Prostate gland (tissue), 2 donors: ENCODE measurements around the gene NFIX. TPM values are rescaled to one million over a fixed set of nuclear protein-coding genes. Genes with fewer than 3 reads are reported as not detected.

ENCODE experiments used
- DNase-seq: peaks from one replicate; pipeline ENCODE4 v3.0.0-alpha.2; 2019; ENCODE audit warnings: low spot score
- H3K27ac ChIP-seq, 2 donors: fragments of 200-600 bp; sonication (generic); 2 replicates each; pipeline ENCODE4 v1.5.1; 2017 to 2019
- H3K27me3 ChIP-seq: fragments of 200-600 bp; sonication (generic); replicated peaks from 2 replicates; pipeline ENCODE4 v1.5.1; 2019; ENCODE audit not compliant: insufficient read depth
- H3K36me3 ChIP-seq, 2 donors: fragments of 200-600 bp; sonication (generic); 1 replicate in 1 of 2; 2 replicates in 1 of 2; pipeline versions ENCODE4 v1.5.1 to v1.8.1; 2017 to 2019
- H3K4me1 ChIP-seq: fragments of 200-600 bp; sonication (generic); replicated peaks from 2 replicates; pipeline ENCODE4 v1.5.1; 2019
- H3K4me3 ChIP-seq, 2 donors: fragments of 200-600 bp; sonication (generic); 2 replicates each; pipeline ENCODE4 v1.5.1; 2017 to 2019
- H3K9me3 ChIP-seq: fragments of 200-600 bp; sonication (generic); 2 replicates; pipeline ENCODE4 v1.5.1; 2017
- POLR2A ChIP-seq: fragments of 450-650 bp; IDR thresholded peaks from one replicate; pipeline ENCODE4 v1.6.1; 2016; ENCODE audit warnings: antibody characterized with exemption, mild to moderate bottlenecking
- POLR2AphosphoS5 ChIP-seq: sonication (generic); formaldehyde crosslinking; IDR thresholded peaks from one replicate; pipeline ENCODE4 v1.6.1; 2017; ENCODE audit warnings: antibody characterized with exemption
- WGBS: methylation state at CpG from one replicate; pipeline ENCODE4 v1.1.5; 2018; 5-methylcytosine and 5-hydroxymethylcytosine counted together
- intact Hi-C: fragments of 100-400 bp; cut with DNase I; formaldehyde crosslinking; loops from one replicate; pipeline ENCODE4 v1.14.2; 2022
- total RNA-seq, 2 donors: library from RNA; depleted of rRNA; stranded (reverse); fragments of >200 nt; gene quantifications; one replicate each; pipeline ENCODE4 v1.1.0, GENCODE V29; 2016
- TF ChIP-seq, protein P1 (sequence below), 4 experiments: fragments of 200-600 bp in 2 of 4; fragments of 450-650 bp in 2 of 4; sonication (generic) in 2 of 4; IDR thresholded peaks; 1 replicate in 3 of 4; 2 replicates in 1 of 4; pipeline ENCODE4 v1.5.1; 2016 to 2019; ENCODE audit warnings: antibody characterized with exemption in 4 of 4, mild to moderate bottlenecking in 2 of 4, moderate library complexity in 2 of 4

NFIX gene
- total RNA-seq, 2 donors from 2014 or later: 185 to 286 TPM

DNA sequence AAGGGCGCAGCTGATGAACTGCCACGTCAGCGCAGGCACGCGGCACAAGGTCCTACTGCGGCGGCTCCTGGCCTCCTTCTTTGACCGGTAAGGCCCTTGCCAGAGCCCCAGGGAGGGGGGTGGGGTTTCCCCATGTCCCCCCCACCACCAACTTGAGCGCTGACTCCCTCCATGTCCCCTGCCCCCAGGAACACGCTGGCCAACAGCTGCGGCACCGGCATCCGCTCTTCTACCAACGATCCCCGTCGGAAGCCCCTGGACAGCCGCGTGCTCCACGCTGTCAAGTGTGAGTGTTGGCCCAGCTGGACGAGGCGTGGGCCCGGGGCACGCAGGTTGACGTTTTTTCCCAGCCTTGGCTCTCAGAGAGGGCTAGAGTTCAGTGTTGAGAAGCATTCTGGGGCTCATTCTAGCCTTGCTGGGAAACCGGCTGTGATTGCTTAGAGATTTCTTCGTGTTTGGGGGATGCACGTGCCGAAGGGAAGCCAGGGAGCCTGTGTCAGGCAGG is 142.1 kb downstream of the NFIX start:
- Histone ChIP-seq H3K27ac (no peak overlapping the region), H3K4me3 (no peak overlapping the region), H3K9me3 (no peaks in the 10 kb centered on the region), H3K27me3 (no peaks in the 10 kb centered on the region), H3K36me3 (no peaks in the 10 kb centered on the region), H3K4me1 (no peaks in the 10 kb centered on the region)
- 91% methylated on average over 28 of the region's 28 CpGs for WGBS
- TF ChIP-seq POLR2A: no peak
- TF ChIP-seq, protein P1, sequence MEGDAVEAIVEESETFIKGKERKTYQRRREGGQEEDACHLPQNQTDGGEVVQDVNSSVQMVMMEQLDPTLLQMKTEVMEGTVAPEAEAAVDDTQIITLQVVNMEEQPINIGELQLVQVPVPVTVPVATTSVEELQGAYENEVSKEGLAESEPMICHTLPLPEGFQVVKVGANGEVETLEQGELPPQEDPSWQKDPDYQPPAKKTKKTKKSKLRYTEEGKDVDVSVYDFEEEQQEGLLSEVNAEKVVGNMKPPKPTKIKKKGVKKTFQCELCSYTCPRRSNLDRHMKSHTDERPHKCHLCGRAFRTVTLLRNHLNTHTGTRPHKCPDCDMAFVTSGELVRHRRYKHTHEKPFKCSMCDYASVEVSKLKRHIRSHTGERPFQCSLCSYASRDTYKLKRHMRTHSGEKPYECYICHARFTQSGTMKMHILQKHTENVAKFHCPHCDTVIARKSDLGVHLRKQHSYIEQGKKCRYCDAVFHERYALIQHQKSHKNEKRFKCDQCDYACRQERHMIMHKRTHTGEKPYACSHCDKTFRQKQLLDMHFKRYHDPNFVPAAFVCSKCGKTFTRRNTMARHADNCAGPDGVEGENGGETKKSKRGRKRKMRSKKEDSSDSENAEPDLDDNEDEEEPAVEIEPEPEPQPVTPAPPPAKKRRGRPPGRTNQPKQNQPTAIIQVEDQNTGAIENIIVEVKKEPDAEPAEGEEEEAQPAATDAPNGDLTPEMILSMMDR (IDR thresholded peaks at IDR 0.05): no peak
- TF ChIP-seq POLR2AphosphoS5: no peak
- DNase-seq: no peak
- intact Hi-C loops: no loop called here

DNA sequence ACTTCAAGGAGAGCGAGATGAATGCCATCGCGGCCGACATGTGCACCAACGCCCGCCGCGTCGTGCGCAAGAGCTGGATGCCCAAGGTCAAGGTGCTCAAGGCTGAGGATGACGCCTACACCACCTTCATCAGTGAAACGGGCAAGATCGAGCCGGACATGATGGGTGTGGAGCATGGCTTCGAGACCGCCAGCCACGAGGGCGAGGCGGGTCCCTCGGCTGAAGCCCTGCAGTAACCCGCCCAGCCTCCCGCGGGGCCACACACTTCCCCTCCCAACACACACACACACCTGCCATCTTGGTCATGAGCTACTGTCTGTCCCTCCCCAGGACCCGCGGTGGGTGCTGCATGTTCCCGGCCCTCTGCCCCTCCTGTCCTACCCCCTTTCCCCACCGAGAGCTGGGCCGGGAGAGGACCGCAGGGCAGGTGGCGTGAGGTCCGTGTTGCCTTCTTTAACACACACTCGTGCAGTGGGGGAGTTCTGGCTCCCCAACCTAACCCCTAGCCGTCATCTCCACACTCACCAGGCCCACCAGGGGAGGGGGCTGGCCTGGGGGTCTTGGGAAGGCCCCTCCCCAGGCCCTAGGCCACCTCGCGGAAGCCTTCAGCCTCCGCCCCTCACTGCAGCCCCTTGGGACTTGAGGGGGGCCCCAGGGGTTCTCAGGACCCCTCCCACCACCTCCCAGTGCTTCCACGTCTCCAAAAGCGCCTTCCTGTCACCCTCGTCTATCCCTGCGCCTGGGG is 143.1 kb downstream of the NFIX start:
- TF ChIP-seq POLR2AphosphoS5: no peak
- TF ChIP-seq, protein P1 (IDR thresholded peaks at IDR 0.05): no peak
- TF ChIP-seq POLR2A: no peak
- no peak for DNase-seq
- intact Hi-C loops: no loop called here
- H3K27ac ChIP-seq: no peak overlapping the region
- no peaks in the 10 kb centered on the region for H3K9me3 ChIP-seq
- no peaks in the 10 kb centered on the region for H3K36me3 ChIP-seq
- H3K27me3 ChIP-seq: no peaks in the 10 kb centered on the region
- no peaks in the 10 kb centered on the region for H3K4me1 ChIP-seq
- H3K4me3 ChIP-seq: no peak overlapping the region
- 82% methylated on average over 40 of the region's 40 CpGs for WGBS

- no peaks in the 10 kb centered on the region for H3K4me1 ChIP-seq
- H3K9me3 ChIP-seq: no peaks in the 10 kb centered on the region
- WGBS: 70% methylated on average over 10 of the region's 10 CpGs
- H3K27me3 ChIP-seq: no peaks in the 10 kb centered on the region
- no peak for DNase-seq
- no peak overlapping the region for H3K4me3 ChIP-seq
- no peak for TF ChIP-seq POLR2A
- TF ChIP-seq, protein P1 (IDR thresholded peaks at IDR 0.05): no peak
- no peak for TF ChIP-seq POLR2AphosphoS5
- no peaks in the 10 kb centered on the region for H3K36me3 ChIP-seq
- H3K27ac ChIP-seq: no peak overlapping the region
- intact Hi-C loops: no loop called here
These were observed 143.6 kb downstream of the NFIX start for GRCh38 chr19:13138916-13139198.

DNA sequence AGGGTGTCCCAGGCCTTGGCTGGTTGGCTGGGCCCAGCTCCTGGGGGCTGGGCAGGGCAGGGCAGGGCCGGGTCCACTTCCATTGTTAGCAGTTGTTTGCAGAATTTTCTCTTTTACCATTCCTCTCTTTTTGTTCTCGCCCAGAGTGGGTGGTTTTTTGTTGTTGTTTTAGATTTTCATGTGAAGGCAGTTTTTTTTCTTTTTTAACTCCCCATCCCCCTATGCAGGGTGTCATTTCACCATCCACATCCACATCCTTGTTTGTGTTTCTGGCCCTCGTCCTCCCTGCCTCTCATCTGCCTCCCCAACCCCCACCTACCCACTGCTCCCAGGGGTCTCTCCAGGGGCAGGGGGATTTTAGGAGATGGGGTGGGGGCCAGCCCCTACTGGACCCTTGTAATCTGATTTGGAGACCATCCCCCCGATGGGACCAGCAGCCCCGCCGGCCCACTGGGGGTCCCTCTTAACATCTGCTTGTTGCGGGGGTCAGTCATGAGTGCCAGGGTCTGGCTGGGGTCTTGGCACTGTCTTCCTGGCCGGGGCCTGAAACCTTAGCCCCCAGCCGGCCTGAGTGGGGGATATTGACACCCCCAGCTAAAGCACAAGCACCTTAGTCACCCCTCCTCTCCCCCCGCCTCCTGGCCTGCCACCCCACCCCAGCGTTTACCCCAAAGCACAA is 144.5 kb downstream of the NFIX start:
- Histone ChIP-seq H3K4me1 (no peaks in the 10 kb centered on the region), H3K36me3 (no peaks in the 10 kb centered on the region), H3K27me3 (no peaks in the 10 kb centered on the region), H3K4me3 (no peak overlapping the region), H3K9me3 (no peaks in the 10 kb centered on the region), H3K27ac (no peak overlapping the region)
- no peak for DNase-seq
- intact Hi-C loops: no loop called here
- TF ChIP-seq POLR2AphosphoS5 (no peak), POLR2A (no peak)
- TF ChIP-seq, protein P1 (IDR thresholded peaks at IDR 0.05): no peak
- 80% methylated on average over 11 of the region's 11 CpGs for WGBS
